GM19324 (cell line): ENCODE data around the gene FBLN1.
"Not testable (repeated sequence)": the region's sequence is repeated elsewhere in the genome, so short reads cannot be mapped to it uniquely, and the experiment has no call there.

Experiments
- ATAC-seq: cut with Tn5 transposase; IDR thresholded peaks from one replicate; pipeline ENCODE4 v1.9.1; 2021; ENCODE audit warnings: mild to moderate bottlenecking, moderate library complexity; ENCODE audit not compliant: unreplicated experiment, low FRiP score

Gene FBLN1

DNA sequence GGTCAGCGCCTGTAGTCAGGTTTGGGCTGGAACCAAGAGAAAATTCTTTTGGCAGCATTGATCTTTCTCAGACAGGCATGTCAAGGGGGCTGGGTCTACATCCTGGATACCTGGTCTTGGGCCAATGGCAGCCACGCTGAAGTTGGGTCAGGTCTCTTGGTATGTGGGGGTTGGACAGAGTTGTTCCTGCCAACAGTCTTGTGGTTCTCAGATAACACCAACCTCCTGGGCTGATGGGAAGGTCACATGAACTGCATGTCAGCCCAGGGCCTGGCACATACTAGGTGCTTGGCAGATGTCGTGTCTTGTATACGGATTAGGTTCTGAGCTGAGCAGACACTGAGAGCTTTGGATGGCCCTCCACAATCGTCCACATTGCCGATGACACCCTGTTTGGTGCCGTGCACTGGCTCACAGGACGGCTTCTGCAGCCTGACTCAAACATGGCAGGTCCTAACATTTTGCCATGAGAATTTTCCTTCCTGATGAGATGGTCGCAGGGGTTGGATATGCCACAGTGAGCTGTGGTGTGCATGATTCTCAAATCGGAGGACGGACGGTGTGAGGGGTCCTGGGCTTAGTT, 42.0 kb downstream of the FBLN1 start:
- no peak for ATAC-seq

- ATAC-seq: no peak
These were observed 43.8 kb downstream of the FBLN1 start for GRCh38 chr22:45546333-45547015.

- ATAC-seq: no peak
These were observed 44.3 kb downstream of the FBLN1 start for GRCh38 chr22:45547016-45547345.

- no peak for ATAC-seq
These were observed 45.0 kb downstream of the FBLN1 start for GRCh38 chr22:45547731-45548130.

- no peak for ATAC-seq
These were observed 45.7 kb downstream of the FBLN1 start for GRCh38 chr22:45548247-45548840.

GRCh38 chr22:45548991-45549761, 46.5 kb downstream of the FBLN1 start:
- no peak for ATAC-seq

- no peak for ATAC-seq
These were observed 47.2 kb downstream of the FBLN1 start for GRCh38 chr22:45549762-45550378.

GRCh38 chr22:45550416-45550815, 47.7 kb downstream of the FBLN1 start:
- no peak for ATAC-seq

- no peak for ATAC-seq
These were observed 48.2 kb downstream of the FBLN1 start for GRCh38 chr22:45550891-45551290.

DNA sequence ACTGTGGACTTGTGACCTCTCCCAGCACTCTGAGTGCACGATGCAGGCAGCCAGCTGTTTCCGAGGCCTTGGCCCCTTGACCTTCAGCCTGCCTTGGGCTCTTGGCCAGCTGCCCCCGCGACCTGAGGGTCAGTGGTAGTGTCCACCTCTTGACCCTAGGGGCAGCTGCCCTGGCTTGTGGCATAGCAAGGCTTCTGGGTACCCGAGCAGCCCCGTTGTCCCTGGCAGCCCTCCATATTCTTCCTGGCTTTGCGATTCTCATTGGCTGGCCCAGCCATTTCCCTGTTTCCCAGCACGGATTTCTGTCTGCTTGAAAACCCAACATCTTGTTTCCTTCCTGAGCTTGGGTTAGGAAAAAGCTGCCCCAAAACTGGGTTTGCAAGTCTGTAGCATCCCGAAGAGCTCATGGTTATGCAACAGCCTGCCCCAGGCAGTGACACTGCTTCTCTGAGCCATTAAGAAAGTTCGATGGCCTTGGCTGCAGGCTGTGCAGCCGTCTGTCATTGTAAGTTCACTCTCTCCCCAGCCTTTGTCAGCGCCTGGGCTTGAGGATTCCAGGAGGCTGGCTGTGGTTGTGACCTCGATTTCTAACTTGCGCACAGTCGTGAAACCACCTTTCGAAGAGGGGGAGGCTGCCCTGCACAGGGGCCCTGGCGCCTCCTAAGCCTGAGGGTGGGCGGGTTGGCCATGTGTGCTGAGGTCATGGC, 48.8 kb downstream of the FBLN1 start:
- no peak for ATAC-seq

DNA sequence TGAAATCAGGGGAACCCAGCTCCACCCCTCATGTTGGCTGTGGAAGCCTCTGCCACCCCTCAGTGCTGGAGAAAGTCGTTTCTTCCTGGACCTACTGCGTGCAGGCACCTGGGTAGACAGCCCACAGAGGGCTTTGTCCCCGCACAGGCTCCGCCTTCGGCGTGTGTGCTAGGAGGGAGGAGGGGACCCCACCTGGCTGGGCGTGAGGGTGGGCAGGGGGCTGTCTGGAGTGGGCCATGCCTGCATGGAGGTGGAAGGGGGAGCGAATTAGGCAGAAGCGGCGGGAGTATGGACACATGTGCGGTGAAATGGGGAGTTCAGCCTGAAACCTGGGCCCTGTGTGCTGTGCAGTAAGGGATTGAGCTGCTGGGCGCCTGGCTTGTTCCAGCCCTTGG, 49.3 kb downstream of the FBLN1 start:
- ATAC-seq: no peak

DNA sequence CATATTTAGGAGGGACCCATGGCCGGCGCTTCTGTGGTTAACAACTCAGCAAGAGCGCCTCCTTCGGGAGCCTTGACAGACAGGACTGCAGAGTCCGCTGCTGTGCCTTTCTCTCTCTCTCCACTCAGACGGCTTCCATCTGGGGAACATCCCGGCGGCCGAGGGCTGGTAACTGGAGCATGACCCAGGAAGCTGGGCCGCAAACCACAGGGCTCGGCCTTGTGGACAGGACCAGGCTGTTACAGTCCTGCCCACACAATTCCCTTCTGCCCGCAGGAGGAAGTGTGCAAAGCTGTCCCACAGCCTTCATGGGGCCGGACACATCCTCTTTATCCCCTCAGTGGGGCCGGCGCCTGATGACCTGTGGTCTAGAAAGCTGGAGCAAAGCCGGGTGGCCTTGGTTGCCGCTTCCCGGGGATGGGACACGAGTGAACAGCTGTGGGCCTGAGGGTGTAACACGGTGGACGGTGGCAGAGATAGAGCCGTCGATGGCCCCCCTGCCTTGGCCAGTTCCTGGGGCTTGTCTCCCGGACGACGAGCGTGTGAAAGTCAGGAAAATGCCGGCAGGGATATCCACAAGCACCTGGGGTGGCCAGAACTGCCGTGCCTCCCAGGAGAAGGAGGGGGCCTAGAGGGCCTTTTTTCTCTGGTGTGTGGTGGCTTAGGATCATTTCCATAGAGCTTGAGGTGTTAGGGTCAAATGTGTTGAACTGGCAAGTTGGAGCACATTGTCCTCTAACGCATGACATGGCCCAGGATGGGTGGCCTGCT, 50.1 kb downstream of the FBLN1 start:
- ATAC-seq: no peak

GRCh38 chr22:45553351-45554039, 50.8 kb downstream of the FBLN1 start:
- no peak for ATAC-seq

- ATAC-seq: no peak
These were observed 51.3 kb downstream of the FBLN1 start for GRCh38 chr22:45554040-45554406.

DNA sequence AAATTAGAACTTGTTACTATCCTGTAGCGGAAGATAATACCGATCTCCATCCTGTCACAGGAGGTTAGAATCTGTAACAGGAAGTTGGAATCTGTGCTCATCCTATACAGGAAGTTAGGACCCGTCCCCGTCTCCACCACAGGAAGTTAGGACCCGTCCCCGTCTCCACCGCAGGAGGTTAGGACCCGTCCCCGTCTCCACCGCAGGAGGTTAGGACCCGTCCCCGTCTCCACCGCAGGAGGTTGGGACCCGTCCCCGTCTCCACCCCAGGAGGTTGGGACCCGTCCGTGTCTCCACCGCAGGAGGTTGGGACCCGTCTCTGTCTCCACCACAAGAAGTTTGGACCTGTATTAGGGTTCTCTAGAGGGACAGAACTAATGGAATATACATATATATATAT, 52.2 kb downstream of the FBLN1 start:
- no peak for ATAC-seq

DNA sequence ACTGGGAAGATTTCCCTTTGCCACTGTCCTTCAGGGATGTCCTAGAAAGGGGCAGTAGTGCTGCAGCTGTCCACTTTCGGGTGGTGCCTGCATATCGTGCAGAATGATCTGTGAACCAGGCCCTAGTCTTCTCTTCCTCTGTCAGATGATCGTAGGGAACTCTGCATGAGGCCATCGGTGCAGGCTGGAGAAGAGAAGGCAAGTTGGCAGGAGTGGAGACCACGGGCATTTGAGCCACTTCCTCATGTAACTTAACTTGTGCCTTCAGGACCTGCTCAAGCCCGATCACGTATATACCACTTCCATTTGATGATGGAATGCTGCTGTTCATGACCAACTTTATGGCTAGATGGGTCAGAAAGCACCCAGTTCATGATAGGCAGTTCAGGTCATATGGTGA, 55.2 kb downstream of the FBLN1 start:
- not testable (repeated sequence) for ATAC-seq

GRCh38 chr22:45560092-45560491, 57.4 kb downstream of the FBLN1 start:
- not testable (repeated sequence) for ATAC-seq

DNA sequence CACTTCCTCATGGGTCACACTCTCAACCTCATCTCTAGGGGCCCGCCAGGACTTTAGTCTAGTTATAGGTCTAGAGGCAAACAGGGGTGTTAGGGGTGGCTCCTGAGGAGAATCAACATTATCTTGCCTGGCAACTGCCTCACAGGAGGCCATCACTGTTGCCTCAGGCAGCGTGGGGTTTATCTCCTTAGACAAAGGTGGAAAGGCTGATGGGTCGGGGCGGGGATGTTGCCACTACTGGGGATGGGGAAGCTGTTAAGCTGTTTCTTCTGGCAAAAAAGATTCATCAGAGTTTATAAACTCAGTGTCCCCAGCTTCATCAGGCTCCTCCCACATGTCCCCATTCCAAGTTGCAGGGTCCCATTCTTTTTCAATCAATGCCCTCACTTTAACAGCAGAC, 58.1 kb downstream of the FBLN1 start:
- ATAC-seq: not testable (repeated sequence)

DNA sequence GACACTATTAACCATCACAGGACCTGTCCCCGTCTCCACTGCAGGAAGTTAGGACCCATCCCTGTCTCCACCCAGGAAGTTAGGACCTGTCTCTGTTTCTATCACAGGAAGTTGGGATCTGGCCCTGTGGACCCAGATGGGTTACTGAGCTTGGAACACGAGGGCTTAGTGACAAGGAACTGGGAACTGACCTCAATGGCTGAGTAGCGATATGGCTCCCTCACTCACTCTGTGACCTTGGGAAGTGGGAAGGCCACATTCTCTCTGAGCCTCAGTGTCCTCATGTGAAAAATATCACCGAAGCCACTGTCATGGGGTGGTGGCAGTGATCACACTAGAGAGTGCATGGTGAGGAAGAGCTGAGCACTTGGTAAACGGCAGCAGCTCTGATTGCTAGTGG, 59.4 kb downstream of the FBLN1 start:
- ATAC-seq: no peak
